SK-N-SH (cell line): ENCODE measurements around the gene DPF3. TPM values are rescaled to one million over a fixed set of nuclear protein-coding genes. Genes with fewer than 3 reads are reported as not detected.

ENCODE experiments used
- CTCF ChIA-PET: fragments of 300-600, 350-600 bp; formaldehyde crosslinking; extraction: SDS; loops from one replicate; lab custom pipeline; 2021; lab: Yijun Ruan, JAX
- POLR2A ChIA-PET: fragments of 350-600 bp; sonication (Branson Sonifier 250); formaldehyde crosslinking; extraction: SDS; loops from one replicate; lab custom pipeline; 2020; ENCODE audit warnings: antibody characterized with exemption, inconsistent platforms; lab: Yijun Ruan, JAX
- DNase-seq: peaks from one replicate; pipeline ENCODE4 v3.0.0; 2012
- H2AFZ ChIP-seq: fragments of 200-600 bp; sonication (generic); 2 replicates; pipeline ENCODE4 v1.8.1; 2016; ENCODE audit warnings: antibody characterized with exemption, mild to moderate bottlenecking, low read depth
- H3F3A ChIP-seq: fragments of 200-600 bp; sonication (generic); replicated peaks from 2 replicates; pipeline ENCODE3; 2016; ENCODE audit warnings: antibody characterized with exemption, mild to moderate bottlenecking; ENCODE audit not compliant: insufficient read depth
- H3K27ac ChIP-seq, 2 experiments: fragments of 200-500 bp in 1 of 2; fragments of 200-600 bp in 1 of 2; sonication (Bioruptor generic) in 1 of 2; sonication (generic), shearing (Covaris generic) in 1 of 2; 2 replicates each; pipeline versions ENCODE4 v1.5.1 to v1.6.1; 2014 to 2016; ENCODE audit warnings: low read depth in 2 of 2, inconsistent platforms in 1 of 2, low read length in 1 of 2, mild to moderate bottlenecking in 1 of 2, mixed read lengths in 1 of 2
- H3K27me3 ChIP-seq: fragments of 200-600 bp; sonication (generic), shearing (Covaris generic); 2 replicates; pipeline ENCODE4 v1.6.1; 2016; ENCODE audit warnings: mixed run types; ENCODE audit not compliant: insufficient read depth
- H3K36me3 ChIP-seq, 2 experiments: fragments of 200-500 bp in 1 of 2; fragments of 200-600 bp in 1 of 2; sonication (Bioruptor generic) in 1 of 2; sonication (generic) in 1 of 2; replicated peaks in 1 of 2; 2 replicates each; pipeline versions ENCODE3 to v1.5.1; 2014 to 2016; ENCODE audit warnings: low read length in 1 of 2, mild to moderate bottlenecking in 1 of 2; ENCODE audit not compliant: insufficient read depth in 2 of 2, control insufficient read depth in 1 of 2
- H3K4me1 ChIP-seq, 2 experiments: fragments of 200-500 bp in 1 of 2; fragments of 200-600 bp in 1 of 2; sonication (Bioruptor generic) in 1 of 2; sonication (generic), shearing (Covaris generic) in 1 of 2; 2 replicates each; pipeline versions ENCODE4 v1.5.1 to v1.6.1; 2014 to 2016; ENCODE audit warnings: low read depth in 1 of 2, low read length in 1 of 2, mixed run types in 1 of 2; ENCODE audit not compliant: insufficient read depth in 2 of 2, control insufficient read depth in 1 of 2
- H3K4me2 ChIP-seq: fragments of 200-600 bp; sonication (generic), shearing (Covaris generic); 2 replicates; pipeline ENCODE4 v1.6.1; 2017; ENCODE audit warnings: mixed run types
- H3K4me3 ChIP-seq, 2 experiments: fragments of 200-500 bp in 1 of 2; fragments of 200-600 bp in 1 of 2; sonication (Bioruptor generic) in 1 of 2; sonication (generic), shearing (Covaris generic) in 1 of 2; 2 replicates each; pipeline versions ENCODE4 v1.5.1 to v1.8.1; 2014 to 2016; ENCODE audit warnings: low read depth in 2 of 2, inconsistent platforms in 1 of 2, low read length in 1 of 2, mild to moderate bottlenecking in 1 of 2, mixed read lengths in 1 of 2, moderate library complexity in 1 of 2
- H3K79me2 ChIP-seq: fragments of 200-600 bp; sonication (generic); 2 replicates; pipeline ENCODE4 v1.8.1; 2017; ENCODE audit warnings: mild to moderate bottlenecking; ENCODE audit not compliant: insufficient read depth
- H3K9ac ChIP-seq: fragments of 200-600 bp; sonication (generic); 2 replicates; pipeline ENCODE4 v1.6.1; 2017; ENCODE audit warnings: mixed run types
- H3K9me2 ChIP-seq: fragments of 200-600 bp; sonication (generic); 2 replicates; pipeline ENCODE4 v1.6.1; 2017; ENCODE audit warnings: mixed run types
- H3K9me3 ChIP-seq: fragments of 200-600 bp; sonication (generic); 2 replicates; pipeline ENCODE4 v1.6.1; 2017; ENCODE audit warnings: mixed run types, mild to moderate bottlenecking, moderate library complexity
- H4K20me1 ChIP-seq: fragments of 200-600 bp; sonication (generic); 2 replicates; pipeline ENCODE4 v1.6.1; 2017; ENCODE audit warnings: mild to moderate bottlenecking, mixed run types; ENCODE audit not compliant: insufficient read depth
- CHD2 ChIP-seq: fragments of 150-350 bp; IDR thresholded peaks from 2 replicates; pipeline ENCODE4 v1.6.1; 2018; ENCODE audit warnings: low read length; ENCODE audit not compliant: partially characterized antibody
- ELF1 ChIP-seq: IDR thresholded peaks from 2 replicates; pipeline ENCODE4 v1.4.0; 2012
- EZH2phosphoT487 ChIP-seq: fragments of 200-600 bp; sonication (generic); IDR thresholded peaks from 2 replicates; pipeline ENCODE4 v1.6.1; 2017; ENCODE audit warnings: low read depth, mixed run types, mild to moderate bottlenecking, antibody characterized with exemption, moderate library complexity, borderline replicate concordance
- FOSL2 ChIP-seq: IDR thresholded peaks from 2 replicates; pipeline ENCODE4 v1.4.0; 2012; ENCODE audit warnings: low read depth, mild to moderate bottlenecking, moderate library complexity, borderline replicate concordance
- FOXJ3 ChIP-seq: sonication (generic); formaldehyde crosslinking; IDR thresholded peaks from 2 replicates; pipeline ENCODE4 v1.5.1; 2020; ENCODE audit warnings: mild to moderate bottlenecking, missing genetic modification reagents
- FOXM1 ChIP-seq: IDR thresholded peaks from 2 replicates; pipeline ENCODE4 v1.4.0; 2012; ENCODE audit warnings: low read depth, mild to moderate bottlenecking
- MXI1 ChIP-seq: IDR thresholded peaks from 2 replicates; pipeline ENCODE4 v1.6.1; 2012; ENCODE audit warnings: mild to moderate bottlenecking, low read depth, low read length, improper control_type of control experiment
- NFIC ChIP-seq: IDR thresholded peaks from 2 replicates; pipeline ENCODE4 v1.4.0; 2012; ENCODE audit warnings: borderline replicate concordance
- PBX3 ChIP-seq: IDR thresholded peaks from 2 replicates; pipeline ENCODE4; 2012
- POLR2AphosphoS5 ChIP-seq: IDR thresholded peaks from 2 replicates; pipeline ENCODE4 v1.6.1; 2012; ENCODE audit warnings: low read depth, low read length
- RFX5 ChIP-seq: IDR thresholded peaks from 2 replicates; pipeline ENCODE4 v1.6.1; 2012; ENCODE audit warnings: mild to moderate bottlenecking, improper control_type of control experiment, low read length
- TAF1 ChIP-seq: IDR thresholded peaks from 2 replicates; pipeline ENCODE4 v1.6.1; 2012; ENCODE audit warnings: low read depth, mild to moderate bottlenecking, low read length, moderate library complexity, borderline replicate concordance
- TCF12 ChIP-seq: IDR thresholded peaks from 2 replicates; pipeline ENCODE4 v1.4.0; 2012
- USF1 ChIP-seq: IDR thresholded peaks from 2 replicates; pipeline ENCODE4 v1.4.0; 2012; ENCODE audit warnings: low read depth, borderline replicate concordance
- WGBS: methylation state at CpG from one replicate; pipeline ENCODE4 v1.1.6; 2017; ENCODE audit warnings: low lambda C conversion rate; 5-methylcytosine and 5-hydroxymethylcytosine counted together
- polyA plus RNA-seq, 3 experiments: library from polyadenylated mRNA; depleted of rRNA; stranded (reverse); fragments of >200 nt; gene quantifications; 2 replicates each; pipeline ENCODE4 v1.2.3, GENCODE V29; 2012

Gene DPF3
- polyA plus RNA-seq, 1 of the 3 experiments (the other 2 are of a cell fraction): 2.8 TPM

- CTCF ChIA-PET: no interaction called here
- no peaks in the 10 kb centered on the region for H3K36me3 ChIP-seq
- no peak overlapping the region for H2AFZ ChIP-seq
- TF ChIP-seq FOSL2: no peak
- TF ChIP-seq PBX3: no peak
- no peak for TF ChIP-seq USF1
- TF ChIP-seq CHD2: no peak
- TF ChIP-seq TCF12: no peak
- TF ChIP-seq NFIC: no peak
- no peak for TF ChIP-seq POLR2AphosphoS5
- no peak for TF ChIP-seq RFX5
- TF ChIP-seq TAF1: no peak
- no peak for TF ChIP-seq MXI1
- no peak for TF ChIP-seq FOXJ3 (CRISPR knock-in tag)
- no peak for TF ChIP-seq FOXM1
- TF ChIP-seq ELF1: no peak
- no peak overlapping the region for H3K4me3 ChIP-seq
- peaks cover 4 to 43% of the 10 kb centered on the region in 2 experiments; a peak in 2 of 4 replicates for H3K4me1 ChIP-seq
- no peak overlapping the region for H3K9ac ChIP-seq
- no peaks in the 10 kb centered on the region for H3F3A ChIP-seq
- no peaks in the 10 kb centered on the region for H4K20me1 ChIP-seq
- H3K79me2 ChIP-seq: no peaks in the 10 kb centered on the region
- DNase-seq: no peak
- H3K9me3 ChIP-seq: no peaks in the 10 kb centered on the region
- H3K4me2 ChIP-seq: no peak overlapping the region
- WGBS: 64% methylated on average over 4 of the region's 4 CpGs
- H3K9me2 ChIP-seq: no peaks in the 10 kb centered on the region
- POLR2A ChIA-PET: no interaction called here
- no peaks in the 10 kb centered on the region for H3K27me3 ChIP-seq
- H3K27ac ChIP-seq: no peak overlapping the region
These were observed 210.1 kb downstream of the DPF3 start for GRCh38 chr14:72683787-72684186.

GRCh38 chr14:72682188-72682587, 211.7 kb downstream of the DPF3 start:
- Histone ChIP-seq H3K4me1 (peaks cover 8 to 40% of the 10 kb centered on the region in 2 experiments; a peak in 2 of 4 replicates), H3F3A (no peaks in the 10 kb centered on the region), H4K20me1 (no peaks in the 10 kb centered on the region), H3K79me2 (no peaks in the 10 kb centered on the region), H3K9ac (no peak overlapping the region), H2AFZ (no peak overlapping the region), H3K27me3 (no peaks in the 10 kb centered on the region), H3K36me3 (no peaks in the 10 kb centered on the region), H3K9me2 (no peaks in the 10 kb centered on the region), H3K9me3 (no peaks in the 10 kb centered on the region), H3K4me3 (no peak overlapping the region), H3K27ac (peak overlapping the region; percentile 7 to 44; a peak in 1 of 4 replicates), H3K4me2 (no peak overlapping the region)
- TF ChIP-seq TCF12: peak; percentile 61
- no peak for TF ChIP-seq EZH2phosphoT487
- ChIA-PET POLR2A (no interaction called here), CTCF (no interaction called here)
- DNase-seq: peak; percentile 36
- 68% methylated on average over 5 of the region's 5 CpGs for WGBS
